Liver (tissue), 9 donors: Measurements from ENCODE around the gene COPS4. TPM values are rescaled to one million over a fixed set of nuclear protein-coding genes. Genes with fewer than 3 reads are reported as not detected.

Source experiments
- DNase-seq: peaks from one replicate; pipeline ENCODE4 v3.0.0-alpha.2; 2017; ENCODE audit warnings: low spot score
- H3K27ac ChIP-seq, 2 donors: one replicate each; pipeline ENCODE4 v1.7.0; 2013; ENCODE audit warnings: inconsistent platforms in 2 of 2, low read length in 2 of 2, control low read depth in 1 of 2, low read depth in 1 of 2, mild to moderate bottlenecking in 1 of 2
- H3K27me3 ChIP-seq, 4 donors: one replicate each; pipeline versions ENCODE4 v1.6.1 to v1.7.0; 2013; ENCODE audit warnings: low read length in 3 of 4, inconsistent platforms in 1 of 4, mild to moderate bottlenecking in 1 of 4, moderate library complexity in 1 of 4; ENCODE audit not compliant: control insufficient read depth in 4 of 4, insufficient read depth in 4 of 4
- H3K36me3 ChIP-seq, 4 donors: one replicate each; pipeline versions ENCODE4 v1.6.1 to v1.7.0; 2013; ENCODE audit warnings: low read length in 3 of 4, mild to moderate bottlenecking in 3 of 4, low read depth in 1 of 4, moderate library complexity in 1 of 4; ENCODE audit not compliant: control insufficient read depth in 4 of 4, insufficient read depth in 3 of 4
- H3K4me1 ChIP-seq, 4 donors: one replicate each; pipeline versions ENCODE4 v1.6.1 to v1.7.0; 2013; ENCODE audit warnings: low read length in 3 of 4, mild to moderate bottlenecking in 3 of 4, moderate library complexity in 1 of 4; ENCODE audit not compliant: control insufficient read depth in 4 of 4, insufficient read depth in 4 of 4
- H3K4me3 ChIP-seq, 3 donors: one replicate each; pipeline versions ENCODE4 v1.6.1 to v1.7.0; 2013; ENCODE audit warnings: low read length in 3 of 3, control low read depth in 1 of 3, low read depth in 1 of 3, mild to moderate bottlenecking in 1 of 3
- H3K9ac ChIP-seq, 2 donors: one replicate each; pipeline ENCODE4 v1.7.0; 2013; ENCODE audit warnings: low read length in 2 of 2, mild to moderate bottlenecking in 2 of 2, moderate library complexity in 2 of 2, control low read depth in 1 of 2, low read depth in 1 of 2
- H3K9me3 ChIP-seq, 4 donors: one replicate each; pipeline versions ENCODE4 v1.6.1 to v1.7.0; 2013; ENCODE audit warnings: low read length in 3 of 4; ENCODE audit not compliant: control insufficient read depth in 4 of 4
- GABPA ChIP-seq, 2 donors: IDR thresholded peaks in 1 of 2; conservative IDR thresholded peaks in 1 of 2; 2 replicates each; pipeline ENCODE4 v1.6.1; 2016; ENCODE audit warnings: antibody characterized with exemption in 2 of 2, mild to moderate bottlenecking in 1 of 2, moderate library complexity in 1 of 2
- JUND ChIP-seq, 2 donors: IDR thresholded peaks; 2 replicates each; pipeline ENCODE4 v1.6.1; 2016; ENCODE audit warnings: antibody characterized with exemption in 2 of 2
- RAD21 ChIP-seq, 2 donors: IDR thresholded peaks; 2 replicates each; pipeline ENCODE4 v1.6.1; 2016; ENCODE audit warnings: antibody characterized with exemption in 2 of 2, mild to moderate bottlenecking in 2 of 2
- YY1 ChIP-seq: IDR thresholded peaks from 2 replicates; pipeline ENCODE4 v1.6.1; 2016; ENCODE audit warnings: antibody characterized with exemption, mild to moderate bottlenecking
- WGBS: extraction: QIAGEN DNeasy Blood & Tissue Kit; methylation state at CpG from one replicate; pipeline ENCODE4 v1.1.7; 2013; 5-methylcytosine and 5-hydroxymethylcytosine counted together
- polyA plus RNA-seq, 2 donors: library from polyadenylated mRNA; stranded (reverse) in 1 of 2; unstranded in 1 of 2; fragments of 200-250 nt in 1 of 2; fragments of >200 nt in 1 of 2; fragmentation: Nextera tagmentation in 1 of 2; extraction: Ambion mirVana in 1 of 2; gene quantifications; one replicate each; pipeline versions ENCODE4 v1.2.1 to v1.2.3, GENCODE V29; 2013 to 2015
- total RNA-seq, 2 donors: library from RNA; depleted of rRNA; stranded (reverse); fragments of >200 nt; gene quantifications; one replicate each; pipeline ENCODE4 v1.2.3, GENCODE V29; 2014
- TF ChIP-seq, protein P1 (sequence below): IDR thresholded peaks from 2 replicates; pipeline ENCODE4 v1.6.1; 2016; ENCODE audit warnings: antibody characterized with exemption
- TF ChIP-seq, protein P2 (sequence below): IDR thresholded peaks from 2 replicates; pipeline ENCODE4 v1.6.1; 2016; ENCODE audit warnings: antibody characterized with exemption, mild to moderate bottlenecking
- donor health status: healthy.
- donor health status: healthy.
- donor health status: healthy.
- donor health status: healthy.
- donor health status: healthy.

Gene COPS4
- total and polyA plus RNA-seq, 4 donors, result 15.3 to 46.3 (median 17.4) TPM

DNA sequence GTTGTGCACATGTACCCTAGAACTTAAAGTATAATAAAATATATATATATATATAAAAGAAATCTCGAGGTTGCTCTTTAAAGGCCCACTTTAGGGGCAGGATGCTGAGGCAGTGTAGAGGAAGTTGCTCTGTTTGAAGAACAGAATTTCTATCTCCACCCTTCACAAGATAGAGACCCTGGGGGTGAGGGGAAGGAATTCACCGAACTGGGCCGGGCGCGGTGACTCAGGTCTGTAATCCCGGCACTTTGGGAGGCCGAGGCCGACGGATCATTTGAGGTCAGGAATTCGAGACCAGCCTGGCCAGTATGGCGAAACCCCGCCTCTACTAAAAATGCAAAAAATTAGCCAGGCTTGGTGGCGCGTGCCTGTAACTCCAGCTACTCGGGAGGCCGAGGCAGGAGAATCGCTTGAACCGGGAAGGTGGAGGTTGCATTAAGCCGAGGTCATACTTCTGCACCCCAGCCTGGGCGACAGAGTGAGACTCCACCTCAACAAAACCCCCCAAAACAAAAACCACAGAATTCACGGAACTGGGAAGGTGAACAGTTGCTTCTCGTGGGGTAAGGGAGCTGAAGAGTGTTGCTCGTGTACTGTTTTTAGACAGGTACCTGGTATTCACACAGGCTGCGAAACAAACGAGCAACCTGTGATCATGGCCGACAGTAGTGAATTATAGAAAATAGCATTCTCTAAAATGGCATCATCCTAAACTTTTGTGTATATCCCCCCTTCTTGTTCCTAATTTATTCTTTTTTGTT, 73.3 kb downstream of the COPS4 start:
- Histone ChIP-seq H3K9ac (no peak overlapping the region), H3K27ac (peak overlapping the region in 1 of 2 donors; percentile 36), H3K27me3 (no peaks in the 10 kb centered on the region), H3K4me1 (peaks cover 0 to 9% (median 5%) of the 10 kb centered on the region in 4 donors), H3K36me3 (peaks cover 0 to 1% (median 0%) of the 10 kb centered on the region in 4 donors), H3K4me3 (no peak overlapping the region), H3K9me3 (no peaks in the 10 kb centered on the region)
- TF ChIP-seq, protein P1, sequence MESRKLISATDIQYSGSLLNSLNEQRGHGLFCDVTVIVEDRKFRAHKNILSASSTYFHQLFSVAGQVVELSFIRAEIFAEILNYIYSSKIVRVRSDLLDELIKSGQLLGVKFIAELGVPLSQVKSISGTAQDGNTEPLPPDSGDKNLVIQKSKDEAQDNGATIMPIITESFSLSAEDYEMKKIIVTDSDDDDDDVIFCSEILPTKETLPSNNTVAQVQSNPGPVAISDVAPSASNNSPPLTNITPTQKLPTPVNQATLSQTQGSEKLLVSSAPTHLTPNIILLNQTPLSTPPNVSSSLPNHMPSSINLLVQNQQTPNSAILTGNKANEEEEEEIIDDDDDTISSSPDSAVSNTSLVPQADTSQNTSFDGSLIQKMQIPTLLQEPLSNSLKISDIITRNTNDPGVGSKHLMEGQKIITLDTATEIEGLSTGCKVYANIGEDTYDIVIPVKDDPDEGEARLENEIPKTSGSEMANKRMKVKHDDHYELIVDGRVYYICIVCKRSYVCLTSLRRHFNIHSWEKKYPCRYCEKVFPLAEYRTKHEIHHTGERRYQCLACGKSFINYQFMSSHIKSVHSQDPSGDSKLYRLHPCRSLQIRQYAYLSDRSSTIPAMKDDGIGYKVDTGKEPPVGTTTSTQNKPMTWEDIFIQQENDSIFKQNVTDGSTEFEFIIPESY, result no peak
- TF ChIP-seq, protein P2, sequence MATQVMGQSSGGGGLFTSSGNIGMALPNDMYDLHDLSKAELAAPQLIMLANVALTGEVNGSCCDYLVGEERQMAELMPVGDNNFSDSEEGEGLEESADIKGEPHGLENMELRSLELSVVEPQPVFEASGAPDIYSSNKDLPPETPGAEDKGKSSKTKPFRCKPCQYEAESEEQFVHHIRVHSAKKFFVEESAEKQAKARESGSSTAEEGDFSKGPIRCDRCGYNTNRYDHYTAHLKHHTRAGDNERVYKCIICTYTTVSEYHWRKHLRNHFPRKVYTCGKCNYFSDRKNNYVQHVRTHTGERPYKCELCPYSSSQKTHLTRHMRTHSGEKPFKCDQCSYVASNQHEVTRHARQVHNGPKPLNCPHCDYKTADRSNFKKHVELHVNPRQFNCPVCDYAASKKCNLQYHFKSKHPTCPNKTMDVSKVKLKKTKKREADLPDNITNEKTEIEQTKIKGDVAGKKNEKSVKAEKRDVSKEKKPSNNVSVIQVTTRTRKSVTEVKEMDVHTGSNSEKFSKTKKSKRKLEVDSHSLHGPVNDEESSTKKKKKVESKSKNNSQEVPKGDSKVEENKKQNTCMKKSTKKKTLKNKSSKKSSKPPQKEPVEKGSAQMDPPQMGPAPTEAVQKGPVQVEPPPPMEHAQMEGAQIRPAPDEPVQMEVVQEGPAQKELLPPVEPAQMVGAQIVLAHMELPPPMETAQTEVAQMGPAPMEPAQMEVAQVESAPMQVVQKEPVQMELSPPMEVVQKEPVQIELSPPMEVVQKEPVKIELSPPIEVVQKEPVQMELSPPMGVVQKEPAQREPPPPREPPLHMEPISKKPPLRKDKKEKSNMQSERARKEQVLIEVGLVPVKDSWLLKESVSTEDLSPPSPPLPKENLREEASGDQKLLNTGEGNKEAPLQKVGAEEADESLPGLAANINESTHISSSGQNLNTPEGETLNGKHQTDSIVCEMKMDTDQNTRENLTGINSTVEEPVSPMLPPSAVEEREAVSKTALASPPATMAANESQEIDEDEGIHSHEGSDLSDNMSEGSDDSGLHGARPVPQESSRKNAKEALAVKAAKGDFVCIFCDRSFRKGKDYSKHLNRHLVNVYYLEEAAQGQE, result no peak
- TF ChIP-seq GABPA (IDR thresholded peaks at IDR 0.05 in 1 of 2, conservative IDR thresholded peaks at IDR 0.05 in 1 of 2), result no peak
- no peak for DNase-seq
- 75% methylated on average over 26 of the region's 26 CpGs for WGBS

DNA sequence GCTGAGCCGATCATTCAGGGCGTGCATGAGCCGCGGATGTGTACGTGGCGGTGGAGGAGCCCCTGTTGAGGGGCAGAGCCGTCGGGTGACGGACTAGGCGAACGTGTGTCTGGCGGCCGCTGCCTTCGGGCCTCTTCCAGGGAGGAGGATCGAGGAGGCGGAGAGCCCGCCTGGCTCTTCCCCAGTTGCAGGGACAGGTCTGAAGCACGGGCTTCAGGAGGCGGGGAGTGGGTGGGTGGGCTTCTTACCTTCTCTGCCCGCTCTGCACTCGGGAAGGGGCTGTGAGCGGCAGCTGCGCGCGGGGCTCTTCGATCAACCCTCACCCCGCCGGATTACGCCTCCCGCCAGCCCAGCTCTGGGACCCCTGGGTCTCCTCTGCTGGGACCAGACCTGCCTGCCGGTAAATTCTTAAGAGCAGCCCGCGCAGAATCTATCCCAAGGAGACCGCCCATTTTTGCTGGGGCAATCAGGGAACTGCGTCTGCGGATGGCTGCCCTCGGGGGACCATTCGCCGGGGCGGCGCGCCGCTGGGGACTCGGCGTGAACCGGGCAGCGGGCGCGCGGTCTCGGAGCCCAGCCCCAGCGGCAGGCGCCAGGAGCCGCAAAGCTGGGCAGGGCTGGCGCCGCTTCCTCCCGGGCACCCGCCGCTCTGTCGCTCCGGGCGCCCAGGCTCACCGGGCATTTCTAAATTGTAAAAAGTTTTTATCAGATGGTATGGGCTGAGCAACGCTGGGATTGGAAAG, 74.7 kb downstream of the COPS4 start:
- Histone ChIP-seq H3K36me3 (peaks cover 0 to 1% (median 0%) of the 10 kb centered on the region in 4 donors), H3K27ac (peak overlapping the region; percentile 45 to 74), H3K4me1 (peaks cover 0 to 9% (median 5%) of the 10 kb centered on the region in 4 donors), H3K27me3 (no peaks in the 10 kb centered on the region), H3K9me3 (no peaks in the 10 kb centered on the region), H3K4me3 (peak overlapping the region; percentile 11 to 59 (median 58)), H3K9ac (peak overlapping the region; percentile 53 to 82)
- TF ChIP-seq YY1 (no peak), RAD21 (IDR thresholded peaks at IDR 0.05) (no peak), GABPA (IDR thresholded peaks at IDR 0.05 in 1 of 2, conservative IDR thresholded peaks at IDR 0.05 in 1 of 2) (no peak), JUND (IDR thresholded peaks at IDR 0.05) (no peak)
- TF ChIP-seq, protein P2, result no peak
- no peak for DNase-seq
- 3% methylated on average over 64 of the region's 64 CpGs for WGBS
